Measurements from ENCODE around the gene PRPS1. TPM values are rescaled to one million over a fixed set of nuclear protein-coding genes. Genes with fewer than 3 reads are reported as not detected.

The PRPS1 gene
- total RNA-seq = 10 to 100 TPM; 19.0 to 23.8 TPM

DNA sequence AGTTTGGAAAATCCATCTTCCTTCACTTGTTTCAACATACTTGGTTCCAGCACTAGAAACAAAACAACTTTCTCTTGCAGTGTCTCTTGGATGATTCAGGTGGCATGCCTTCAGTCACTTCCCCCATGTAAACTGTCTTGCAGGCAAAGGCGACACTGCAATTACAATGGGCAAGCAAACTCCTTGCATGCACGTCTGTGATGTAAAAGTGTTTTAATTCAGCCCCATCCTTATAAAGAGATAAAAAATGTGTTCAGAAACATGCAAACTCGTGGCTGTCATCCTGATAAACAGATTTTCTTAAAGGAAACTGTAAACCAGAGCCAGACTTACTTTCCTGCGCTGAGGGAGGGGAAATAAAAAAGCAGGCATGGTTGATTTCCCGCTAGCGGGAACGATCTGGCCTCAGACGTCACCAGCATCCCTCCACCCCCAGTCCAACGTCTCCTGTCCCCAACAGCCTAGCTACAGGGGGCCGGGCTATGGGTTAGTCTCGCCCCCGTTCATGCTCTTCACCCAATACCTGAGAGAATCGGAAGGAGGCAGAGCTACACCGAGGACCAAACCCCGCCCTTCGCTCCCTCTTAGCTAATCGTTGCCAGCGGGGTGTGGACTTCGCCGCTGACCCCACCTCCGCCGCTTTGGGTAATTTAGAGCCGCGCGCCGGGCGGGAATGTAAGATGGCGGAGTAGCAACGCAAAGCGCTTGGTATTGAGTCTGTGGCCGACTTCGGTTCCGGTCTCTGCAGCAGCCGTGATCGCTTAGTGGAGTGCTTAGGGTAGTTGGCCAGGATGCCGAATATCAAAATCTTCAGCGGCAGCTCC lies at the start of gene PRPS1:
PRPS1 (plus strand) TSS at position 673 of the 824 bp plus-strand sequence; CDS start at position 792, 119 bp downstream.
- Histone ChIP-seq H3K4me1 (no peaks in the 10 kb centered on the region), H3K4me3 (peak within 1 kb of the TSS; percentile 46 to 63), H3K27me3 (no peaks in the 10 kb centered on the region), H3K9me3 (peaks cover 0 to 3% of the 10 kb centered on the region in 2 donors), H3K36me3 (no peaks in the 10 kb centered on the region), H3K27ac (peak within 1 kb of the TSS; percentile 72 to 76)
- peak; percentile 92 for DNase-seq (ENCODE audit: low spot score)
- TF ChIP-seq, protein P1, sequence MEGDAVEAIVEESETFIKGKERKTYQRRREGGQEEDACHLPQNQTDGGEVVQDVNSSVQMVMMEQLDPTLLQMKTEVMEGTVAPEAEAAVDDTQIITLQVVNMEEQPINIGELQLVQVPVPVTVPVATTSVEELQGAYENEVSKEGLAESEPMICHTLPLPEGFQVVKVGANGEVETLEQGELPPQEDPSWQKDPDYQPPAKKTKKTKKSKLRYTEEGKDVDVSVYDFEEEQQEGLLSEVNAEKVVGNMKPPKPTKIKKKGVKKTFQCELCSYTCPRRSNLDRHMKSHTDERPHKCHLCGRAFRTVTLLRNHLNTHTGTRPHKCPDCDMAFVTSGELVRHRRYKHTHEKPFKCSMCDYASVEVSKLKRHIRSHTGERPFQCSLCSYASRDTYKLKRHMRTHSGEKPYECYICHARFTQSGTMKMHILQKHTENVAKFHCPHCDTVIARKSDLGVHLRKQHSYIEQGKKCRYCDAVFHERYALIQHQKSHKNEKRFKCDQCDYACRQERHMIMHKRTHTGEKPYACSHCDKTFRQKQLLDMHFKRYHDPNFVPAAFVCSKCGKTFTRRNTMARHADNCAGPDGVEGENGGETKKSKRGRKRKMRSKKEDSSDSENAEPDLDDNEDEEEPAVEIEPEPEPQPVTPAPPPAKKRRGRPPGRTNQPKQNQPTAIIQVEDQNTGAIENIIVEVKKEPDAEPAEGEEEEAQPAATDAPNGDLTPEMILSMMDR (IDR thresholded peaks at IDR 0.05) = no peak

DNA sequence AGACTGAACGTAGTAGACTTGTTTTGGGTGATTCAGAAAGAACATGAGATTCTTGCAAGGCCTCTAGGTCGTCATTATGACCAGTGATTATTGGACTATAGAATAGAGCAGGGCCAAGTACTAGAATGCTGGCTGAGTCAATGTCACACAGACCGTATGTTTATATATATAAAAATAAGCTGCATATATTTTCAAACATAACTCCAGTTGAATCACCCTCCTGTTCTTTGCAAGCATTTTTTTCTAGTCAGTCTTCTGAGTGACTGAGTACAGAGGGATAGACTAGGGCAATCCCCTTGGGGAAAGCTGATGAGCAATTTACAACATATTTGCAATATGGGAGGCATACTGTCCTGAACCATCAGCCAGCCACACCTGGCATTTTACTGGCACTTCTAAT lies 48.4 kb upstream of the PRPS1 start:
- Histone ChIP-seq H3K9me3 (peaks cover 0 to 11% of the 10 kb centered on the region in 2 donors), H3K4me3 (no peak overlapping the region), H3K36me3 (no peaks in the 10 kb centered on the region), H3K27ac (no peak overlapping the region), H3K27me3 (no peaks in the 10 kb centered on the region), H3K4me1 (no peaks in the 10 kb centered on the region)
- no peak for DNase-seq (ENCODE audit: low spot score)
- TF ChIP-seq, protein P1 (IDR thresholded peaks at IDR 0.05) = no peak

DNA sequence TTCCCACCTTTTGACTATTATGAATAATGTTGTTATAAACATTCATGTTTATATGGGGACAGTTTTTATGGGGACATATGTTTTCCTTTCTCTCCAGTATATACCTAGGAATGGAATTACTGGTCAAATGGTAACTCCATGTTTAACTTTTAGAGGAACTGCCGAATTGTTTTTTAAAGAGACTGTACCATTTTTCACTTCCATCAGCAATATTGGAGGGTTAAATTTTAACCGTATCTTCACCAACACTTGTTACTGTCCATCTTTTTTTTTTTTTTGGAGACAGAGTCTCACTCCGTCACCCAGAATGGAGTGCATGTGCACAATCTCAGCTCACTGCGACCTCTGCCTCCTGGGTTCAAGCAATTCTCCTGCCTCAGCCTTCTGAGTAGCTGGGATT lies 46.4 kb upstream of the PRPS1 start:
- Histone ChIP-seq H3K9me3 (peaks cover 0 to 29% of the 10 kb centered on the region in 2 donors), H3K36me3 (no peaks in the 10 kb centered on the region), H3K4me1 (no peaks in the 10 kb centered on the region), H3K4me3 (no peak overlapping the region), H3K27ac (no peak overlapping the region), H3K27me3 (no peaks in the 10 kb centered on the region)
- TF ChIP-seq, protein P1 (IDR thresholded peaks at IDR 0.05) = no peak
- DNase-seq (ENCODE audit: low spot score) = no peak

DNA sequence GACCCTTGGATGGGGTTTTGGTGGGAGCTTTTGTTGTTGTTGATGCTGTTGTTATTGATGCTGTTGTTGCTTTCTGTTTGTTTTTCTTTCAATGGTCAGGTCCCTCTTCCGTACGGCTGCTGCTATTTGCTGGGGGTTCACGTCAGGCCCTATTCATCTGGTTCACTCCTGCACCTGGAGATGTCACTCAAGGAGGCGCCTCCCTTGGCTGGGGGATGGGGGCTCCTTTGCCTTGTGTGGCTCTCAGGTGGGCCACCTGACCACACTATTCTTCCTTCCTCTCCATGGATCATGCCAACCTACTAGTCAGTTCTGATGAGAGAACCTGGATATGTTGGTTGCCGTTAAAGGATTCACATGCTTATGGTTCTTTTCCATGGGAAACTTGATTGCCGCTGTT lies 39.1 kb upstream of the PRPS1 start:
- TF ChIP-seq, protein P1 (IDR thresholded peaks at IDR 0.05) = no peak
- DNase-seq (ENCODE audit: low spot score) = no peak
- H3K27ac ChIP-seq = no peak overlapping the region
- H3K4me1 ChIP-seq = no peaks in the 10 kb centered on the region
- peaks cover 0 to 25% of the 10 kb centered on the region in 2 donors for H3K9me3 ChIP-seq
- H3K27me3 ChIP-seq = no peaks in the 10 kb centered on the region
- no peak overlapping the region for H3K4me3 ChIP-seq
- no peaks in the 10 kb centered on the region for H3K36me3 ChIP-seq

DNA sequence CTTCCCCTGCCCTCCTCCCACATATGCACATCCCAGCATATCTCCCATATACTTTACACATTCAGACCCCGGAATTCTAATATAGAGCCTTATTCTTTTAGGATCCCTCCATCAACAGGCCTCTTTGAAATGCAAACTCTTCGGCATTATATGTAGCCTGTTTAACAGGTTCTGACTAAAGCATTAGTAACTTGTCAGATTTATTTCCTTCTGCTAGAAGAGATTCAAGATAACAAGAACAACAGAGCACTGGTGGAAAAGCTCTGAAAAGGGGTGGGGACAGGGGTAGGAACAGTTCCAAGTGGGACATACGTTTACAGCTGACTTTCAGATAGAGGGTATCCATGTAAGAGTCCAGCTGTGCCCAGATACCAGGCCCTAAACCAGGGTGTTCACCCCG lies 31.7 kb upstream of the PRPS1 start:
- H3K27ac ChIP-seq = no peak overlapping the region
- H3K27me3 ChIP-seq = no peaks in the 10 kb centered on the region
- H3K4me1 ChIP-seq = no peaks in the 10 kb centered on the region
- H3K4me3 ChIP-seq = no peak overlapping the region
- H3K9me3 ChIP-seq = no peaks in the 10 kb centered on the region
- no peaks in the 10 kb centered on the region for H3K36me3 ChIP-seq
- DNase-seq (ENCODE audit: low spot score) = no peak
- TF ChIP-seq, protein P1 (IDR thresholded peaks at IDR 0.05) = no peak

Data from right atrium auricular region (tissue), 2 donors.